SKM-1 (cell line): Measurements from ENCODE around the gene GAS6.

Experiments
- DNase-seq: peaks from one replicate; lab custom pipeline; 2025; ENCODE audit not compliant: unreplicated experiment; lab: John Stamatoyannopoulos, UW

Gene GAS6

GRCh38 chr13:113852536-113853517 is 11.0 kb downstream of the GAS6 start:
- no peak for DNase-seq

GRCh38 chr13:113851826-113852535 is 11.9 kb downstream of the GAS6 start:
- DNase-seq = no peak

- no peak for DNase-seq
These were observed 12.4 kb downstream of the GAS6 start for GRCh38 chr13:113851480-113851803.

GRCh38 chr13:113850722-113851479 is 13.0 kb downstream of the GAS6 start:
- DNase-seq = no peak

GRCh38 chr13:113849981-113850721 is 13.7 kb downstream of the GAS6 start:
- DNase-seq = no peak

- DNase-seq = no peak
These were observed 14.3 kb downstream of the GAS6 start for GRCh38 chr13:113849546-113849945.

- no peak for DNase-seq
These were observed 15.2 kb downstream of the GAS6 start for GRCh38 chr13:113848431-113849260.

- DNase-seq = no peak
These were observed 15.9 kb downstream of the GAS6 start for GRCh38 chr13:113848020-113848419.

GRCh38 chr13:113846636-113847318 is 17.1 kb downstream of the GAS6 start:
- DNase-seq = no peak

- no peak for DNase-seq
These were observed 17.9 kb downstream of the GAS6 start for GRCh38 chr13:113845723-113846635.

- DNase-seq = no peak
These were observed 18.8 kb downstream of the GAS6 start for GRCh38 chr13:113845055-113845454.

GRCh38 chr13:113843864-113844556 is 19.9 kb downstream of the GAS6 start:
- no peak for DNase-seq

- no peak for DNase-seq
These were observed 20.7 kb downstream of the GAS6 start for GRCh38 chr13:113843063-113843654.

- DNase-seq = no peak
These were observed 21.4 kb downstream of the GAS6 start for GRCh38 chr13:113842336-113843062.

GRCh38 chr13:113841353-113841650 is 22.6 kb downstream of the GAS6 start:
- no peak for DNase-seq

GRCh38 chr13:113840541-113841352 is 23.1 kb downstream of the GAS6 start:
- DNase-seq = no peak
